ENCODE data around the gene SUMO3.

Gene SUMO3

DNA sequence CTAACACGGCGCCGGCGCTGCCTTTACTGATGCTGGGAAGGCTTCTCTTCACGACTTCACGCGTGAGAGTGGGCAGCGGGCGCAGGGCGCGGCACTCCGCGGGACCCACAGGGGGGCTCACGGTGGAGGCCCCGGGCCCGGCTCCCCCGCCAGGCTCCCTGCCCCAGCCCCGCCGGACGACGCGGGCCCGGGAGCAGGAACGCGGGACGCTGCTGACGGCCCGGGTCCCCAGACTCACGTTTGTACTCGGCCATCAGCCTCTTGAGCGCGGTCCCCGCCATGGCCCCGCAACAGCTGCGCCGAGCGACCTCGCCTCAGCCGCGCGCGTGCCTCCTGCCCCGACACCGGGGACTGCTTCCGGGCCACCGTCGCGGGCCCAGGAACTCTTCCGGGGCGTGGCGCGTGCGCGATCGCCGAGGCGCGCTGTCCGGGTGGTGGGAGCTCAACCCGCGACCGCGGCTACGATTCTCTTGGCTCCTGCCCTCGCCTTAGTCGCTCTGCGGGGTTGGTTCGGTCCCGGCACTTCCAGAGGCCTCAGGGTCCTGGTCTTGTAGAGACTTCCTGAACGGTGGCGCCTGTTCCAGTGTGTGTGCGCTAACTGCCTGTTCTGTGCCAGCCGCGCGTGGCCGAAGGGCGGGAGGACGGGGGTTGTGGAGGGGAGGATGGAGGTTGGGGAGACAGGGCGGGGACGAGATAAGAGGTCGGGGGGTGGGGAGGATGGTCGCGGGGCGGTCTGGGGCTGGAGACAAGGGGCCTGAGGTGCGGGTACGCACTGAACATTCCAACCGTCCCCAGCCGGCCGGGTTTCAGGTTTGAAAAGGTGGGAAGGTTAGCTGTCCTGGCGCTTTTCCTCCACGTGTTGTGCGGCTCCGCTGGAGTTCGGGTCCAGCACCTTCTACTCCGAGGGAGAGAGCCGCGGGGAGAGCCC is 16.1 kb downstream of the SUMO3 start, which contains the start of gene UBE2G2:
Gene UBE2G2 (minus strand): TSS at position 353 of the 928 bp plus-strand sequence. CDS start 72 bp downstream, at position 281.
- peak; percentile 92 for DNase-seq (ENCODE audit: insufficient read length, low spot score)
- no peak for FAIRE-seq
- TF ChIP-seq, protein P1, sequence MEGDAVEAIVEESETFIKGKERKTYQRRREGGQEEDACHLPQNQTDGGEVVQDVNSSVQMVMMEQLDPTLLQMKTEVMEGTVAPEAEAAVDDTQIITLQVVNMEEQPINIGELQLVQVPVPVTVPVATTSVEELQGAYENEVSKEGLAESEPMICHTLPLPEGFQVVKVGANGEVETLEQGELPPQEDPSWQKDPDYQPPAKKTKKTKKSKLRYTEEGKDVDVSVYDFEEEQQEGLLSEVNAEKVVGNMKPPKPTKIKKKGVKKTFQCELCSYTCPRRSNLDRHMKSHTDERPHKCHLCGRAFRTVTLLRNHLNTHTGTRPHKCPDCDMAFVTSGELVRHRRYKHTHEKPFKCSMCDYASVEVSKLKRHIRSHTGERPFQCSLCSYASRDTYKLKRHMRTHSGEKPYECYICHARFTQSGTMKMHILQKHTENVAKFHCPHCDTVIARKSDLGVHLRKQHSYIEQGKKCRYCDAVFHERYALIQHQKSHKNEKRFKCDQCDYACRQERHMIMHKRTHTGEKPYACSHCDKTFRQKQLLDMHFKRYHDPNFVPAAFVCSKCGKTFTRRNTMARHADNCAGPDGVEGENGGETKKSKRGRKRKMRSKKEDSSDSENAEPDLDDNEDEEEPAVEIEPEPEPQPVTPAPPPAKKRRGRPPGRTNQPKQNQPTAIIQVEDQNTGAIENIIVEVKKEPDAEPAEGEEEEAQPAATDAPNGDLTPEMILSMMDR (IDR thresholded peaks at IDR 0.05; ENCODE audit: insufficient read depth, missing control alignments) = no peak

DNA sequence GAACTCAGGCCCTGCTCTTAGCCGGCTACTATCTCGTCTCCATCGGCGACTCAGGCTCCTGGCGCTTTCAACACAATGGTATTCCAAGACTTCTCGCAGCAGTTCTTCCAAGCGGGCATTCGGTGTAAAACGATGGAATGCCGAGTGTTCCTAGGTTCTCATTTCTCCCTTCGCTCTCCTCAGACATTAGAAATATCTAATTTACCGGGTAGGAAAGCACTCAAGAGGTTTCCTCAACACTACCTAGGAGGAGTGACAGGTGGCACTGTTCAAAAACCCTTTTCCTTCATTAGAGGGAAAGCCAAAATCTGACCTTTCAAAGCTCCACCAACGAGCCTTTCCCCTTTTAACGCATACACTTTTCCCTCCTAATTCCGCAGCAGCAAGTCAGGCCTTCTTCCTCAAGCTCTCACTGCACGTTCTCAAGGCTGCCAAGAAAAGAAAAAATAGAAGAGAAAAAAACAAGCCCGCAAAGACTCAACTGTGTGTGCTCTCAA is 16.8 kb downstream of the SUMO3 start:
- FAIRE-seq (no peak), DNase-seq (ENCODE audit: insufficient read length, low spot score) (no peak)
- TF ChIP-seq, protein P1 (IDR thresholded peaks at IDR 0.05; ENCODE audit: insufficient read depth, missing control alignments) = no peak

DNA sequence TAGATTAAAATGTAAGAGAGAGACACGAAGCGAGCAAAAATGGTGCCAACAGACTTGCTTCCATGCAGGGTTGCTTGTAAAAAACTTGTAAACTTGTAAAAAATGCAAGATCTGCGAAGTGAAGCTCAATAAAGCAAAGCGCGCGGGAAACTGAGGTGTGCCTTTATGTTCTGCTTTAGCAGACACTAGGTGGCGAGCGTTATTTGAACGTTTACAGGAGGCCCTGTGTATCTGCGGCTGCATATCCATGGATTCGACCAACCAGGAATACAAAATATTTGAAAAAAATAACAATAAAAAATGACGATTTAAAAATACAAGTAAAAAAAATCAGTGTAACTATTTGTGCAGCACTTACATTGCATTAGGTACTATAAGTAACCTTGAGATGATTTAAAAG is 17.8 kb downstream of the SUMO3 start:
- no peak for DNase-seq (ENCODE audit: insufficient read length, low spot score)
- TF ChIP-seq, protein P1 (IDR thresholded peaks at IDR 0.05; ENCODE audit: insufficient read depth, missing control alignments) = peak; percentile 56
- no peak for FAIRE-seq

DNA sequence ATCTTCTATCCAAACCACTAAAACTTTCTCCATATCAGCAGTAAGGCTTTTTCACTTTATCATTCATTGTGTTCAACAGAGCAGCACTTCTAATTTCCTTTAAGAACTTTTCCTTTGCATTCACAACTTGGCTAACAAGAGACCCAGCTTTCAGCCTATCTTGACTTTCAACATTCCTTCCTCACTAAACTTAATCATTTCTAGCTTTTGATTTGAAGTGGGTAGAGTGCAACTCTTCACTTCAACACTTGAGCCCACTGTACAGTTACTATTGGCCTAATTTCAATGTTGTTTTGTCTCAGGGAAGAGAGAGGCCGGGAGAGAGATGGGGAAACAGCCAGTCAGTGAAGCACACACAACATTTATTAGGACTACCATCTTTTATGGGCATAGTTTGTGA is 18.2 kb downstream of the SUMO3 start:
- TF ChIP-seq, protein P1 (IDR thresholded peaks at IDR 0.05; ENCODE audit: insufficient read depth, missing control alignments) = no peak
- no peak for FAIRE-seq

DNA sequence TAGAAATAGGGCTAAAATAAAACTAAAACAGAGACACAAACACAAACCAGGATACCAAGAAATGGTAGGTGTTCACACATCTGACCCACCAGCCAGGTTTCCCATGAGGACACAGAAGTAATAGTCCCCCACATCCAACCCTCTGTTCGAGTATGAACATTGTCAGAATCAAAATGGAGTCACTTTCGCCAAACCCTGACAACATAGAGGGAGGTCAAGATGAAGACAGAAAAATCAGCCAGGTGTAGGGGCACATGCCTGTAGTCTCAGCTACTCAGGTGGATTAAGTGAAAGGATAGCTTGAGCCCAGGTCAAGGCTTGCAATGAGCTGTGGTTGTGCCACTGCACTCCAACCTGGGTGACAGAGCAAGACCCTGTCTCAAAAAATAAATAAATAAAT is 20.1 kb downstream of the SUMO3 start:
- FAIRE-seq (no peak), DNase-seq (ENCODE audit: insufficient read length, low spot score) (no peak)
- TF ChIP-seq, protein P1 (IDR thresholded peaks at IDR 0.05; ENCODE audit: insufficient read depth, missing control alignments) = no peak

More for the DNA sequence above, 18.2 kb downstream of the SUMO3 start:
- DNase-seq (ENCODE audit: insufficient read length, low spot score) = no peak

DNA sequence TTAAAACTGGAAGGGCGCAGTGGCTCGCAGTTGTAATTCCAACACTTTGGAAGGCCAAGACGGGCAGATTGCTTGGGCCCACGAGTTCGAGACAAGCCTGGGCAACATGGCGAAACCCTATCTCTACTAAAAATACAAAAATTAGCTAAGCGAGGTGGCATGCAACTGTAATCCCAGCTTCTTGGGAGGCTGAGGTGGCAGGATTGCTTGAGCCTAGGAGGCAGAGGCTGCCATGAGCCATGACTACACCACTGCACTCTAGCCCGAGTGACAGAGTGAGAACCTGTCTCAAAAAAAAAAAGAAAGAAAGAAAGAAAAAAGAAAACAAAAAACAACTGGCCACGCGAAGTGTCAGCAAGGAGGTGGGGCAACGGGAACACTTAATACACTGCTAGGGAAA is 22.5 kb downstream of the SUMO3 start:
- TF ChIP-seq, protein P1 (IDR thresholded peaks at IDR 0.05; ENCODE audit: insufficient read depth, missing control alignments) = no peak
- FAIRE-seq (no peak), DNase-seq (ENCODE audit: insufficient read length, low spot score) (no peak)
